ENCODE results near the gene PDLIM5. TPM values are rescaled to one million over a fixed set of nuclear protein-coding genes. Genes with fewer than 3 reads are reported as not detected.
"Not testable (repeated sequence)": the region's sequence is repeated elsewhere in the genome, so short reads cannot be mapped to it uniquely, and the experiment has no call there.

Gene PDLIM5
- total RNA-seq, 2 experiments from 2014 or later: 14.8 to 18.3 TPM

GRCh38 chr4:94508806-94509205, 57.1 kb downstream of the PDLIM5 start:
- Mint-ChIP-seq H3K36me3 (ENCODE audit: low read depth) (no peaks in the 10 kb centered on the region), H3K4me3 (no peak overlapping the region), H3K4me1 (ENCODE audit: low read depth) (peaks cover 11% of the 10 kb centered on the region), H3K9me3 (no peaks in the 10 kb centered on the region), H3K27me3 (no peaks in the 10 kb centered on the region), H3K27ac (no peak overlapping the region)
- ATAC-seq (no peak), DNase-seq (no peak)
- ChIA-PET CTCF (no interaction called here), POLR2A (no interaction called here)
- TF ChIP-seq CTCF (IDR thresholded peaks at IDR 0.05): no peak
- intact Hi-C loops (cut with micrococcal nuclease): no loop called here

- CTCF ChIA-PET: no interaction called here
- intact Hi-C loops (cut with micrococcal nuclease): no loop called here
- no peak for TF ChIP-seq CTCF (IDR thresholded peaks at IDR 0.05)
- H3K4me3 Mint-ChIP-seq: no peak overlapping the region
- no peaks in the 10 kb centered on the region for H3K27me3 Mint-ChIP-seq
- H3K36me3 Mint-ChIP-seq (ENCODE audit: low read depth): no peaks in the 10 kb centered on the region
- DNase-seq (no peak), ATAC-seq (no peak)
- H3K27ac Mint-ChIP-seq: no peak overlapping the region
- H3K9me3 Mint-ChIP-seq: no peaks in the 10 kb centered on the region
- POLR2A ChIA-PET: no interaction called here
- peaks cover 11% of the 10 kb centered on the region for H3K4me1 Mint-ChIP-seq (ENCODE audit: low read depth)
These were observed 59.8 kb downstream of the PDLIM5 start for GRCh38 chr4:94511591-94511990.

GRCh38 chr4:94513532-94513931, 61.8 kb downstream of the PDLIM5 start:
- DNase-seq; POLR2A ChIA-PET; H3K27ac Mint-ChIP-seq; H3K4me1 Mint-ChIP-seq (ENCODE audit: low read depth); H3K4me3 Mint-ChIP-seq; H3K36me3 Mint-ChIP-seq (ENCODE audit: low read depth); H3K27me3 Mint-ChIP-seq; H3K9me3 Mint-ChIP-seq; ATAC-seq; CTCF ChIA-PET; intact Hi-C loops (cut with micrococcal nuclease): not testable (repeated sequence)

GRCh38 chr4:94515365-94515764, 63.6 kb downstream of the PDLIM5 start:
- CTCF ChIA-PET: interaction anchor here (1.0 kb wide), 1 partner anchor 108 kb away, joined by 3 read pairs; no protein-coding TSS in a partner anchor
- H3K4me1 Mint-ChIP-seq (ENCODE audit: low read depth): peaks cover 12% of the 10 kb centered on the region
- TF ChIP-seq CTCF (IDR thresholded peaks at IDR 0.05): no peak
- H3K27ac Mint-ChIP-seq: no peak overlapping the region
- ATAC-seq: no peak
- H3K9me3 Mint-ChIP-seq: no peaks in the 10 kb centered on the region
- POLR2A ChIA-PET: no interaction called here
- H3K36me3 Mint-ChIP-seq (ENCODE audit: low read depth): no peaks in the 10 kb centered on the region
- intact Hi-C loops (cut with micrococcal nuclease): no loop called here
- DNase-seq: no peak
- H3K27me3 Mint-ChIP-seq: no peaks in the 10 kb centered on the region
- H3K4me3 Mint-ChIP-seq: no peak overlapping the region

- ChIA-PET CTCF (no interaction called here), POLR2A (no interaction called here)
- no peak overlapping the region for H3K4me3 Mint-ChIP-seq
- no peak for TF ChIP-seq CTCF (IDR thresholded peaks at IDR 0.05)
- H3K36me3 Mint-ChIP-seq (ENCODE audit: low read depth): no peaks in the 10 kb centered on the region
- no peak for DNase-seq
- intact Hi-C loops (cut with micrococcal nuclease): no loop called here
- ATAC-seq: no peak
- H3K4me1 Mint-ChIP-seq (ENCODE audit: low read depth): peaks cover 13% of the 10 kb centered on the region
- no peaks in the 10 kb centered on the region for H3K9me3 Mint-ChIP-seq
- H3K27me3 Mint-ChIP-seq: no peaks in the 10 kb centered on the region
- no peak overlapping the region for H3K27ac Mint-ChIP-seq
These were observed 64.3 kb downstream of the PDLIM5 start for GRCh38 chr4:94516067-94516466.

- POLR2A ChIA-PET: no interaction called here
- TF ChIP-seq CTCF (IDR thresholded peaks at IDR 0.05): no peak
- H3K4me1 Mint-ChIP-seq (ENCODE audit: low read depth): peaks cover 13% of the 10 kb centered on the region
These were observed 65.3 kb downstream of the PDLIM5 start for GRCh38 chr4:94516999-94517398.

More at GRCh38 chr4:94516999-94517398, 65.3 kb downstream of the PDLIM5 start:
- CTCF ChIA-PET: no interaction called here
- no peaks in the 10 kb centered on the region for H3K27me3 Mint-ChIP-seq
- no peak overlapping the region for H3K27ac Mint-ChIP-seq
- DNase-seq (no peak), ATAC-seq (no peak)
- no peak overlapping the region for H3K4me3 Mint-ChIP-seq
- intact Hi-C loops (cut with micrococcal nuclease): no loop called here
- H3K36me3 Mint-ChIP-seq (ENCODE audit: low read depth): no peaks in the 10 kb centered on the region
- H3K9me3 Mint-ChIP-seq: no peaks in the 10 kb centered on the region

All from activated CD8-positive, alpha-beta T cell treated with anti-CD3 and anti-CD28 coated beads for 36 hours (primary cell).